ENCODE data around the gene GART. TPM values are rescaled to one million over a fixed set of nuclear protein-coding genes. Genes with fewer than 3 reads are reported as not detected.
A peak's percentile ranks its signal among the peaks of the same experiment; 100 is the strongest.

Gene GART
- total RNA-seq, 1 donor from 2014 or later: 85.1 TPM

GRCh38 chr21:33479679-33480480 lies 62.0 kb downstream of the GART start, which contains the start of gene TMEM50B:
TMEM50B (minus strand) TSS chr21:33479974; CDS start chr21:33468885, 11,089 bp downstream.
- no peaks in the 10 kb centered on the region for H3K36me3 Mint-ChIP-seq
- no peaks in the 10 kb centered on the region for H3K27me3 Mint-ChIP-seq (ENCODE audit: low read depth)
- peaks cover 11% of the 10 kb centered on the region for H3K4me1 Mint-ChIP-seq
- peak; percentile 92 to 93 for DNase-seq (ENCODE audit: low spot score in 2 of 2, unreplicated experiment in 2 of 2)
- H3K4me3 Mint-ChIP-seq: peak within 1 kb of the TSS; percentile 92
- TF ChIP-seq CTCF (IDR thresholded peaks at IDR 0.05; ENCODE audit: unreplicated experiment): no peak
- peak within 1 kb of the TSS; percentile 98 for H3K27ac Mint-ChIP-seq
- no peaks in the 10 kb centered on the region for H3K9me3 Mint-ChIP-seq

- Mint-ChIP-seq H3K9me3 (no peaks in the 10 kb centered on the region), H3K4me1 (peaks cover 11% of the 10 kb centered on the region), H3K27ac (peak overlapping the region; percentile 96), H3K36me3 (no peaks in the 10 kb centered on the region), H3K4me3 (peak overlapping the region; percentile 81), H3K27me3 (ENCODE audit: low read depth) (no peaks in the 10 kb centered on the region)
- TF ChIP-seq CTCF (IDR thresholded peaks at IDR 0.05; ENCODE audit: unreplicated experiment): no peak
- DNase-seq (ENCODE audit: low spot score in 2 of 2, unreplicated experiment in 2 of 2): peak; percentile 23 to 57
These were observed 62.8 kb downstream of the GART start for GRCh38 chr21:33478935-33479678.

DNA sequence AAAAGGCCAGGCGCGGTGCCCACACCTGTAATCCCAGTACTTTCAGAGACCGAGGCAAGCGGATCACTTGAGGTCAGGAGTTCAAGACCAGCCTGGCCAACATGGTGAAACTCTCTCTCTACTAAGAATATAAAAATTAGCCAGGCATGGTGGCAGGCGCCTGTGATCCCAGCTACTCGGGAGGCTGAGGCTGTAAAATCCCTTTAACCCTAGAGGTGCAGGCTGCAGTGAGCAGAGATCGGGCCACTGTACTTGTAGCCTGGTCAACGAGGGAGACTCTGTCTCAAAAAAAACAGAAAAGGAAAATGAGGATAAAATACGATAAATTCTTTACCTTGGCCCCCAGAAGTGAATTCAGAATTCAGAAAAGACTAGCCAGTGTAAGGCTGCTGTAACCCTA lies 63.7 kb downstream of the GART start:
- DNase-seq (ENCODE audit: low spot score in 2 of 2, unreplicated experiment in 2 of 2): no peak
- Mint-ChIP-seq H3K9me3 (peaks cover 5% of the 10 kb centered on the region), H3K27me3 (ENCODE audit: low read depth) (no peaks in the 10 kb centered on the region), H3K27ac (peak overlapping the region; percentile 96), H3K36me3 (peaks cover 5% of the 10 kb centered on the region), H3K4me3 (peak overlapping the region; percentile 81), H3K4me1 (peaks cover 11% of the 10 kb centered on the region)
- no peak for TF ChIP-seq CTCF (IDR thresholded peaks at IDR 0.05; ENCODE audit: unreplicated experiment)

GRCh38 chr21:33477066-33477465 lies 64.9 kb downstream of the GART start:
- DNase-seq (ENCODE audit: low spot score in 2 of 2, unreplicated experiment in 2 of 2): no peak
- no peaks in the 10 kb centered on the region for H3K27me3 Mint-ChIP-seq (ENCODE audit: low read depth)
- H3K4me1 Mint-ChIP-seq: peaks cover 11% of the 10 kb centered on the region
- H3K27ac Mint-ChIP-seq: no peak overlapping the region
- peaks cover 5% of the 10 kb centered on the region for H3K9me3 Mint-ChIP-seq
- peak overlapping the region; percentile 10 for H3K4me3 Mint-ChIP-seq
- no peak for TF ChIP-seq CTCF (IDR thresholded peaks at IDR 0.05; ENCODE audit: unreplicated experiment)
- peaks cover 8% of the 10 kb centered on the region for H3K36me3 Mint-ChIP-seq

DNA sequence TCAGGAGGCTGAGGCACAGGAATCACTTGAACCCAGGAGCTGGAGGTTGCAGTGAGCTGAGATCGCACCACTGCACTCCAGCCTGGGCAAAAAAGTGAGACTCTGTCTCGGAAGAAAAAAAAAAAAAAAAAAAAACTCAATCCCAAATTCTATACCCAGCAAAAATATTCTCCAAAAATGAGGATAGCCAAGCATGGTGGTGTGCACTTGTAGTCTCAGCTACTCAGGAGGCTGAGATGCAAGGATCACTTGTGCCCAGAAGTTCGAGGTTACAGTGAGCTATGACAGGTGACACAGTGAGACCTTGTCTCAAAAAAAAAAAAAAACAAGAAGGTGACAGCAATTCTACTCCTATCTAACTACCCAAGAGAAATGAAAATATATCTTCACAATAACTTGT lies 68.6 kb downstream of the GART start:
- Mint-ChIP-seq H3K27ac (no peak overlapping the region), H3K4me1 (peaks cover 7% of the 10 kb centered on the region), H3K9me3 (peaks cover 5% of the 10 kb centered on the region), H3K4me3 (no peak overlapping the region), H3K36me3 (peaks cover 8% of the 10 kb centered on the region), H3K27me3 (ENCODE audit: low read depth) (no peaks in the 10 kb centered on the region)
- DNase-seq (ENCODE audit: low spot score in 2 of 2, unreplicated experiment in 2 of 2): no peak
- no peak for TF ChIP-seq CTCF (IDR thresholded peaks at IDR 0.05; ENCODE audit: unreplicated experiment)
